ENCODE measurements around the gene HUS1. TPM values are rescaled to one million over a fixed set of nuclear protein-coding genes. Genes with fewer than 3 reads are reported as not detected.
"Not testable (repeated sequence)": the region's sequence is repeated elsewhere in the genome, so short reads cannot be mapped to it uniquely, and the experiment has no call there.

The HUS1 gene
- total RNA-seq, 3 donors from 2014 or later, result 48.9 to 55.3 (median 54.8) TPM

DNA sequence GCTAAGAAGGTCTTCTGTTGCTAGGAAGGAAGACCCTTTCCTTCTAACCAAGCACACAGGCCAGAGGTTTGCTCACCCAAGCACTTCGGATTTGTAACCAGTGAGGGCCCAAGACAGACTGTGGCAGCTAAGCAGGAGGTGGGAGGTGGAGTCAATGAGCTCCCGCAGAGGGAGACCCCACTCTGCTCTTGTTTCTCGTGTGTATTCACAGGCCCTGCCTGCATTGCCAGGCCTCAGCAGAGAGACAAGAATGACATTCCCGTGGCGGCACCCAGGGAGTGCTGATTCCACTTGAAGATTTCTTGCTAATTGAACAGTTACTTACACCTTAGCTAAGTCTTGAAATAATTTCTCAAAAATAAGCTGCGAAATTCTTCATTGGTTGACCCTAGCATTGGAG lies 44.6 kb downstream of the HUS1 start:
- no peaks in the 10 kb centered on the region for H3K27me3 Mint-ChIP-seq (ENCODE audit: low read depth)
- peaks cover 3% of the 10 kb centered on the region for H3K4me1 Mint-ChIP-seq (ENCODE audit: low read depth)
- DNase-seq (no peak), ATAC-seq (no peak)
- no peak overlapping the region for H3K4me3 Mint-ChIP-seq
- H3K36me3 Mint-ChIP-seq (ENCODE audit: insufficient read depth), result peaks cover 1% of the 10 kb centered on the region
- H3K9me3 Mint-ChIP-seq, result no peaks in the 10 kb centered on the region

DNA sequence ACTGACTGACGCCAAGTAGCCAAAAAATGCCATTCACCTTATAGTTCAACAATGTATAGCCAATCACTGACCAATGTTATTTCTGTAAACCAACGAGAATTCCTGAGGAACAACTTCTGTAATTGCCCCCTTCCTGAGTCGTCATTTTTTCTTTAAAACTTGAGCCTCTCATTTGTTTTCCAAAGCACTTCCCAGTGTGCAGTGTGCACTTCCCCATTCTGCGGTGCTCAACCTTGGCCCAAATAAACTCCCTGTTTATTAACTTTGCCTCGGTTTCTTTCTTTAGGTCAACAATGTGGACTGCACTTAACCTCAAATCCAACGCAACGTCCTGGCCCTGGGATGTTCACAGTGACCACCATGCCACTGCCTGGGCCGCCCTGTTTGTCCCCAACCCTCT lies 46.2 kb downstream of the HUS1 start:
- Mint-ChIP-seq H3K4me3 (no peak overlapping the region), H3K36me3 (ENCODE audit: insufficient read depth) (peaks cover 1% of the 10 kb centered on the region), H3K9me3 (no peaks in the 10 kb centered on the region), H3K27me3 (ENCODE audit: low read depth) (no peaks in the 10 kb centered on the region), H3K4me1 (ENCODE audit: low read depth) (peaks cover 3% of the 10 kb centered on the region)
- ATAC-seq (no peak), DNase-seq (no peak)

DNA sequence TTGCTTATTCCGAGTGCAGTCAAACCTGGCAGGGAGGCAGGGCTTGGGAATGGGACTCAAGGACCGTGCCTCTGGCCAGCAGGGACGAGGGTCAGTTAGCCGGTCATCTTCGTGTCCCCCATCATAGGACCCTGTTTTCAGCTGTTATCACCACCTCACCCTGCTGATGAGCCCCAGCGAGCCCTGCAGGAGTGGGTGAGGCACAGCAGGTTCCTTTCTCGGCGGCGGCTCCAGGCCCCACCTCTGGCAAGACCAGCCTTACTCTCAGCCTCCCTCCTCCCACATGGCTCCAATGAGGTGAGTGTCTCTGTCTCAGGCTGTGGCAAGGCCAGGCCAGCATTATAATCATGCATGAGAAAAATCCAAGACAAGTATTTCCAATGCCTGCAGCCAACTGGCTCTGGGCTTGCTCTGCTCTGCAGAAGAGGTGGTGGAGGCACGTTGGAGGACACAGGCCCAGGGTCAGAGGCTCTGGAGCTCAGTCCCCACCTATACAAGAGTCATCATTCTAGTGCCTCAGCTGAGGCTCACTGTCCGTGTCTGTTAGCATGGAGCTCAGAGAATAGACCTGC lies 46.9 kb downstream of the HUS1 start:
- peaks cover 2% of the 10 kb centered on the region for H3K4me1 Mint-ChIP-seq (ENCODE audit: low read depth)
- H3K9me3 Mint-ChIP-seq, result no peaks in the 10 kb centered on the region
- H3K27me3 Mint-ChIP-seq (ENCODE audit: low read depth), result no peaks in the 10 kb centered on the region
- H3K4me3 Mint-ChIP-seq, result no peak overlapping the region
- peaks cover 1% of the 10 kb centered on the region for H3K36me3 Mint-ChIP-seq (ENCODE audit: insufficient read depth)
- ATAC-seq (no peak), DNase-seq (no peak)

DNA sequence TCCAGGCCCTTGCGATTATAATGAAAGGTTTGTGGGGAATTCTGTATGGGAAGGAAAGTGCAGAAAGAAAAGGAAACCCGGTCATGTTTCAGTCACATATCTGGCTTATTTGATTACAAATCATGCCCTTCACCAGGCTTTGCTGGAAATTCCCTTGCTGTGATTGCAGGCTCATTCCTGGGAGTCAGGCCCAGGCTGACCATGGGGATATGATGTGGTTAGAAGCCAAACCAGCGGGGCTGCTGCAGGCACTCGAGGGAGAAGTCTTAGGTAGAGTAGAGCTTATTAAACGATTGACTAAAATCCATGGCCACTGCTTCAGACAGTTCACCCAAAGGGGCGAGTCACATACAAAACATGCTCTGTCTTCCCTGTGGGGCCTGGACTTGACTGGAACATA lies 47.4 kb downstream of the HUS1 start:
- no peak for DNase-seq
- no peak for ATAC-seq
- Mint-ChIP-seq H3K4me3 (no peak overlapping the region), H3K4me1 (ENCODE audit: low read depth) (no peaks in the 10 kb centered on the region), H3K27me3 (ENCODE audit: low read depth) (no peaks in the 10 kb centered on the region), H3K9me3 (no peaks in the 10 kb centered on the region), H3K36me3 (ENCODE audit: insufficient read depth) (peaks cover 1% of the 10 kb centered on the region)

DNA sequence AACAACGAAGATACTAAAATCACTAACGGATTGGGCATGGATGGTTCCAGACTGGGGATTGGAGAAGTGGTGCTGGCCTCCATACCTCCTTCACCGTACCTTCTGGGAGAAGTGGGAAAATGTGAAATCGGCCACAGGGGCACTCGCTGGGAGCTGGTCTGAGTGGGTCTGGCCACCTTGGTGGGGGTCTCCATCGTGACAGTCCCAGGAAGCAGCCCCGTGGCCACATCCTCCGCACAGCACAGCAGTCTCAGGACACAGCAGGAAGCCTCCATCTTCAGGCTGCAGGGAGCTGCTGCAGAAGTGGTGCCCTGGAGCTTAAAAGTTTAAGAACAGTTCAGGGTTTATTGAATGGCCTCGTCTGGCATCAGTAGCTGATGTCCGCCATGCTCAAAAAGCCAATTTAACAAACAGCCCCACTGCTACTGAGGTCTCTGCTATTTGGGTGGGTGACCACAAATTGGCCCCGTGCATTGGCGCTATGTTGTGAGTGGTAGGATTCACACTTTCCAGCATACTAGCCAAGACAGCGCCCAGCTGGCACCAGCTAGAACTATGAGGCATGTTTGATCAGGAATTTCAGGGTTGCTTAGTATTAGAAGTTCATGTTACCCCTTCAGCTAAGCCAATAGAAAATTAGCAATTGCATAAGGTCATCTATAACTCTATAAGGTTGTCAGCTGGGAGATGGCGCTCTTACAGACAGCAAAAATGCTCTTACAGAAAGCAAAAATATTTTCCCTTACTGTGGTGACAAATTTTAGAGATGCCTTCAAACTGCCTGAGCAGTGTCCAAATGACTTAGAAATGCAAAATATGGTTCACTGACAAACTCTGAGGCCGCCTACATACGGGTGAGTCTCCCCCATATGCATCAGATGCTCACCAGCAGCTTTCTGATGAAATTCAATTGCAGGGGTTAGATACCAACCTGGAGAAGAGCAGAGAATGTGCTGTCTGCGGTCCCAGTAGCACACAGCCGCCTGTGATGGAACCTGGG lies 48.1 kb downstream of the HUS1 start:
- DNase-seq, result no peak
- ATAC-seq, result no peak
- Mint-ChIP-seq H3K27me3 (ENCODE audit: low read depth) (no peaks in the 10 kb centered on the region), H3K9me3 (peaks cover 4% of the 10 kb centered on the region), H3K4me3 (no peak overlapping the region), H3K4me1 (ENCODE audit: low read depth) (no peaks in the 10 kb centered on the region), H3K36me3 (ENCODE audit: insufficient read depth) (peaks cover 1% of the 10 kb centered on the region)

DNA sequence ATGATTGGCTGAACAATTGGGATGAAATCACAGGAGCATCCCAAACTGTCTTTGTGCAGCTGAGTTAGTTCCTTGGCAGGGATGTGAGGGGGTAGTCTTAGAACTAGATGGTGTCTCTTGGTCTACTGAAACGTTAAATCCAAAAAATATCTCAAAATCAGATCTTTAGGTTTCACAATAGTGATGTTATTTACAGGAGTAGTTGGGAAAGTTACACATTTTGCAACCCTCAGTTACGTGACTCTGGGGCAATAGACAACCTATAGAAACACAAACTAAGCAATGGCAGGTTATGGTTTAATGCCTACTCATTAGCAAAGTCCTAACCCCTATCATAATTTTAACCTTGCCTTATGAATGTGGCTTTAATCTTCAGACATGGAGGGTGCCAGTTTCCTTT lies 55.1 kb downstream of the HUS1 start:
- Mint-ChIP-seq H3K4me3 (no peak overlapping the region), H3K36me3 (ENCODE audit: insufficient read depth) (no peaks in the 10 kb centered on the region), H3K27me3 (ENCODE audit: low read depth) (no peaks in the 10 kb centered on the region), H3K9me3 (peaks cover 9% of the 10 kb centered on the region), H3K4me1 (ENCODE audit: low read depth) (no peaks in the 10 kb centered on the region)
- ATAC-seq (no peak), DNase-seq (no peak)

DNA sequence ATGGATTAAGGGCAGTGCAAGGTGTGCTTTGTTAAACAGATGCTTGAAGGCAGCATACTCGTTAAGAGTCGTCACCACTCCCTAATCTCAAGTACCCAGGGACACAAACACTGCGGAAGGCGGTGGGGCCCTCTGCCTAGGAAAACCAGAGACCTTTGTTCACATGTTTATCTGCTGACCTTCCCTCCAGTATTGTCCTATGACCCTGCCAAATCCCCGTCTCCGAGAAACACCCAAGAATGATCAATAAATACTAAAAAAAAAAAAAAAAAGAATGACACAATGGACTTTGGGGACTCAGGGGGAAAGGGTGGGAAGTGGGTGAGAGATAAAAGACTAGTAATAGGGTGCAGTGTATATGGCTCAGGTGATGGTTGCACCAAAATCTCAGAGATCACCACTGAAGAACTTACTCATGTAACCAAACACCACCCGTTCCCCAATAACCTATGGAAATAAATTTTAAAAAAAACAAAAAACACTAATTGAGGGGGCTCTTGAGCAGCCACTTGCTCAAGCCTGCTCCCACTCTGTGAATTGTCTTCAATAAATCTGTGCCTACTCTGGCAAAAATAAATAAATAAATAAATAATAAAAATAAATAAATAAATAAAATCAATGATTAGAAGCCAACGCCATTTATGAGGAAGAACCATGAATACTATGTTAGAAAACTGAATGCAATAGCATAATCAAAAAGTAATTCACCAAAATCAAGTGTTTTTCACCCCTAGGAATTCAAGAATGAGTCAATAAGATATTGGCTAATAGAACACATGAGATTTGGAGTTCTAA lies 56.1 kb downstream of the HUS1 start:
- not testable (repeated sequence) for ATAC-seq; H3K4me1 Mint-ChIP-seq (ENCODE audit: low read depth); H3K36me3 Mint-ChIP-seq (ENCODE audit: insufficient read depth); H3K27me3 Mint-ChIP-seq (ENCODE audit: low read depth); H3K4me3 Mint-ChIP-seq; DNase-seq; H3K9me3 Mint-ChIP-seq

DNA sequence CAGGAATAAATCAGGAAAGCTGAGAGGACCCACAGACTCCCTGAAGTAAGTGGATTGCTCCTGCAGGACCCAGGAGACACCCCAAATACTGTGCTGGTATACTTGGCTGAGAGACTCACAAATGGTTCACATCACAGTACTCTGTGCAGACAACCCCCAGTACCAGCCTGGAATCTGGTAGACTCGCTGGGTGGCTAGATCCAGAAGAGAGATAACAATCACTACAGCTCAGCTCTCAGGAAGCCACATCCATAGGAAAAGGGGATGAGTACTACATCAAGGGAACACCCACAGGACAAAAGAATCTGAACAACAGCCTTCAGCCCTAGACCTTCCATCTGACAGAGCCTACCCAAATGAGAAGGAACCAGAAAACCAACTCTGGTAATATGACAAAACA lies 62.9 kb downstream of the HUS1 start:
- ATAC-seq; H3K4me3 Mint-ChIP-seq; H3K4me1 Mint-ChIP-seq (ENCODE audit: low read depth); H3K27me3 Mint-ChIP-seq (ENCODE audit: low read depth); H3K9me3 Mint-ChIP-seq; H3K36me3 Mint-ChIP-seq (ENCODE audit: insufficient read depth); DNase-seq: not testable (repeated sequence)

DNA sequence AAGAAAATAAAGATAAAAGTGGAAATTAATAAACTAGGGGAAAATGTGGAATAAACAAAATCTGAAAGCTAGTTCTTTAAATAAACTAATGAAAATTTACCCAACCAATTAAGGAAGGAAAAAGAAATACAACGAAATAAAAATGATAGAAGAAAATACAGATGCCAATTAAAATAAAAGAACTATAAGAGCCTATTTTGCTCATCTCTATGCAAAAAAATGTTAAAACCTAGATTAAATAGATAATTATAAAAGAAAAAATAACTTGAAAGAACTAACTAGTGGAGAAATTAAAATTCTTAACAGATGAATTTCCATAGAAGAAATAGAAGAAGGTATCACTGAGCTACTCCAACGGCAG lies 63.8 kb downstream of the HUS1 start:
- Mint-ChIP-seq H3K27me3 (ENCODE audit: low read depth) (peaks cover 3% of the 10 kb centered on the region), H3K9me3 (no peaks in the 10 kb centered on the region), H3K4me1 (ENCODE audit: low read depth) (no peaks in the 10 kb centered on the region), H3K4me3 (no peak overlapping the region), H3K36me3 (ENCODE audit: insufficient read depth) (no peaks in the 10 kb centered on the region)
- DNase-seq (no peak), ATAC-seq (no peak)

DNA sequence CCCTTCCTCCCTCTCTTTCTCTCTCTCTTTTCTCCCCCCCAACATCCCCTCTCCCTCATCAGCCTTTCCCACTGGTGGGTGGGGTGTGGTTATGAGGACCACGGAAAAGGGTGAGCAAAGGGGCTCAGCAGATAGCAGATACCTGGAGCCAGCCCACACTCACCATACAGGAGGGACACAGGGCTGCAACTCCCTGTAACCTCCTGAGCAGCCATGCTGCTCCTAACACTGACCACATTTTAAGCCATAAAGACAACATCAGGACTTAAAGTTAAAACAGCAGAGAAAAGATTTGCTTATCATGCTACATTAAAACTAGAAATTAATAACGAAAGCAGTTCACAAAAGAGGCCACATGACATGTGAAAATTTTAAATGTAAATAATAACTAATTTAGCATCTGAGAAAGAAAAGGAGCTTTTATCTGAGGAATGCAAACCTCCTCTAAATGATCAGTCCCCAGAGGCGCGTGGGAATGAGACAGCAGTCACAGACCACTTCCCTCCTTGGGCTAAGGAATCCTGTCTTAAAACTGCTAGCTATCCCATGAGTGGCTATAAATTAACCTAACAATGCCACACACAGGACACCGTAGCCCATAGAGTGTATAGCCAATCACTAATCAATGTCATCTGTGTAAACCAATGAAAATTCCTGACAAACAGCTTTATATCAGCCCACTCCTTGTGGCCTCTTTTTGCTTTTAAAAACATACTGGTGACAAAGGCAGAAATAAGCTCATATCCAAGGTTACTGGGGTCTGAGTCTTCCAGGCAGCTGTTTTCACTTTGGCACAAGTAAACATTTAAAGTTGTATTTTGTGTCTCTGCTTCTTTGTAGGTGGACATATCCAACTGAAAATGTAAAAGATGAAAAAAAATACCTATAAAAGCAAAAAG lies 64.4 kb downstream of the HUS1 start:
- Mint-ChIP-seq H3K36me3 (ENCODE audit: insufficient read depth) (no peaks in the 10 kb centered on the region), H3K4me1 (ENCODE audit: low read depth) (no peaks in the 10 kb centered on the region), H3K9me3 (no peaks in the 10 kb centered on the region), H3K4me3 (no peak overlapping the region), H3K27me3 (ENCODE audit: low read depth) (peaks cover 3% of the 10 kb centered on the region)
- DNase-seq (no peak), ATAC-seq (no peak)

Other genes starting within 250 kb of the HUS1 start
- gene PKD1L1, start 31.1 kb downstream of the HUS1 start, total RNA-seq, result under 1 TPM; 0.08 to 0.29 (median 0.18) TPM
- not detected for gene SUN3, start 49.5 kb upstream of the HUS1 start, total RNA-seq
- gene C7orf57, start 55.9 kb upstream of the HUS1 start, total RNA-seq, result under 1 TPM; 0.15 to 0.45 (median 0.16) TPM
- 10 to 100 TPM; 25.5 to 45.8 (median 45.1) TPM for gene UPP1, start 109.7 kb upstream of the HUS1 start, total RNA-seq
- gene ABCA13, start 191.8 kb upstream of the HUS1 start, total RNA-seq, result under 1 TPM in 2 of 3 donors, not detected in 1; 0.08 TPM